ENCODE data around the gene ELFN1.

DNA sequence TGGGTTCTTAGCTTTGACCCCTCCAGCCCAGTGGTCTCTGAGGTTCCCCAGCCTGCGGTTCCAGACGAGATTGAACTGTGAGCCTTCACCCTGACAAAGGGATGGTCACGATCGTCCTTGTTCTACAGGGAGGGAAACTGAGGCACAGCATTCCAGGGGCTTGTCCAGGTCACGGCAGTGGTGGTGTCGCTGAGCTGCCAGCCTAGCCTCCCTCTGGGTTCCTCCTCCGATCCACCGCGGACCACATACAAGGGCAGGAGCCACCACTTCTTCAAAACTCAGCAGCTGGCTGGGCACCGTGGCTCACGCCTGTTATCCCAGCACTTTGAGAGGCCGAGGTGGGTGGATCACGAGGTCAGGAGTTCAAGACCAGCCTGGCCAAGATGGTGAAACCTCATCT is 35.8 kb downstream of the ELFN1 start:
- no peak for TF ChIP-seq CTCF (conservative IDR thresholded peaks at IDR 0.05; ENCODE audit: low read length)
- TF ChIP-seq EZH2phosphoT487 (IDR thresholded peaks at IDR 0.05; ENCODE audit: borderline replicate concordance) = no peak

Data from Loucy (cell line).